Adrenal gland (tissue), 5 donors: ENCODE measurements around the gene MBOAT7.
"Not testable (repeated sequence)": the region's sequence is repeated elsewhere in the genome, so short reads cannot be mapped to it uniquely, and the experiment has no call there.

Source experiments
- CTCF ChIP-seq, 6 experiments: fragments of 450-650 bp in 4 of 6; fragments of 200-600 bp in 2 of 6; sonication (generic) in 1 of 6; IDR thresholded peaks; 1 replicate in 5 of 6; 2 replicates in 1 of 6; pipeline versions ENCODE4 v1.5.1 to v1.8.0; 2016 to 2021; ENCODE audit warnings: antibody characterized with exemption in 6 of 6, mild to moderate bottlenecking in 2 of 6, moderate library complexity in 1 of 6
- POLR2A ChIP-seq, 2 donors: fragments of 450-650 bp; IDR thresholded peaks; one replicate each; pipeline ENCODE4 v1.6.1; 2017; ENCODE audit warnings: antibody characterized with exemption in 2 of 2, mild to moderate bottlenecking in 2 of 2, moderate library complexity in 1 of 2
- donor health status: DM: no; HTN: no; CAD: no.

- not testable (repeated sequence) for TF ChIP-seq CTCF, POLR2A (IDR thresholded peaks at IDR 0.05)
Observed at GRCh38 chr19:54222474-54223276, 33.3 kb upstream of the MBOAT7 start, which contains the start of gene LILRB3.
